HG03469 (cell line): ENCODE data around the gene ZNF853.
"Not testable (repeated sequence)": the region's sequence is repeated elsewhere in the genome, so short reads cannot be mapped to it uniquely, and the experiment has no call there.

Source experiments
- ATAC-seq: cut with Tn5 transposase; IDR thresholded peaks from one replicate; pipeline ENCODE4 v1.9.1; 2021; ENCODE audit warnings: mild to moderate bottlenecking, moderate library complexity, moderate number of reproducible peaks; ENCODE audit not compliant: unreplicated experiment

Gene ZNF853

GRCh38 chr7:6650521-6651011, 35.2 kb downstream of the ZNF853 start:
- ATAC-seq: no peak

GRCh38 chr7:6651851-6652445, 36.5 kb downstream of the ZNF853 start:
- no peak for ATAC-seq

- no peak for ATAC-seq
Measured at GRCh38 chr7:6652446-6653011, 37.1 kb downstream of the ZNF853 start.

GRCh38 chr7:6653071-6654003, 37.9 kb downstream of the ZNF853 start:
- ATAC-seq: no peak

GRCh38 chr7:6654113-6654841, 38.9 kb downstream of the ZNF853 start:
- no peak for ATAC-seq

GRCh38 chr7:6654842-6655610, 39.6 kb downstream of the ZNF853 start:
- no peak for ATAC-seq

- ATAC-seq: no peak
Measured at GRCh38 chr7:6655636-6656385, 40.4 kb downstream of the ZNF853 start.

- no peak for ATAC-seq
Measured at GRCh38 chr7:6656413-6656812, 41.0 kb downstream of the ZNF853 start.

- ATAC-seq: no peak
Measured at GRCh38 chr7:6658618-6659345, 43.4 kb downstream of the ZNF853 start.

GRCh38 chr7:6670851-6671250, 55.4 kb downstream of the ZNF853 start:
- not testable (repeated sequence) for ATAC-seq
